ENCODE measurements around the gene BRWD1. TPM values are rescaled to one million over a fixed set of nuclear protein-coding genes. Genes with fewer than 3 reads are reported as not detected.
A peak's percentile ranks its signal among the peaks of the same experiment; 100 is the strongest.

Gene BRWD1
- total and polyA plus RNA-seq, 2 of the 8 experiments (the other 6 are each of a cell fraction or from before 2014, with no cell fraction given) = 9.3 to 45.2 TPM

GRCh38 chr21:39215078-39215477, 98.4 kb downstream of the BRWD1 start:
- no peaks in the 10 kb centered on the region for H3K4me1 ChIP-seq (replicated peaks in 1 of 4; ENCODE audit: control insufficient read depth in 3 of 4, insufficient read depth in 4 of 4, low read length in 3 of 4)
- H4K20me1 ChIP-seq (replicated peaks in 1 of 2; ENCODE audit: control insufficient read depth in 1 of 2, insufficient read depth in 2 of 2, low read length in 2 of 2) = no peaks in the 10 kb centered on the region
- no peaks in the 10 kb centered on the region for H3K23me2 ChIP-seq (ENCODE audit: low read depth, low read length)
- no peak overlapping the region for H3K9ac ChIP-seq (replicated peaks in 1 of 4; ENCODE audit: extremely low read depth in 1 of 4, low read depth in 3 of 4, low read length in 3 of 4)
- FAIRE-seq (no peak), DNase-seq (ENCODE audit: low read depth in 1 of 2, low spot score in 2 of 2) (no peak)
- H3K56ac ChIP-seq (replicated peaks; ENCODE audit: insufficient read length, low read depth, low read length) = no peak overlapping the region
- H2BK12ac ChIP-seq (ENCODE audit: low read depth, low read length) = no peak overlapping the region
- WGBS, 2 experiments (ENCODE audit: extremely low coverage in 1 of 2, insufficient coverage in 1 of 2, insufficient read length in 1 of 2, insufficient replicate concordance in 2 of 2, low coverage in 1 of 2, low lambda C conversion rate in 2 of 2, missing lambda C conversion rate in 1 of 2) = 87% methylated on average over 7 of the region's 7 CpGs; no CpG with 5 or more reads in 1 of the 2 experiments
- no peak overlapping the region for H3K4me2 ChIP-seq (ENCODE audit: insufficient read depth in 1 of 2, low read depth in 2 of 2, low read length in 2 of 2)
- no peak overlapping the region for H2BK20ac ChIP-seq (ENCODE audit: low read length)
- no peak overlapping the region for H4K8ac ChIP-seq (ENCODE audit: extremely low read depth, insufficient read depth, low read length)
- H3K79me1 ChIP-seq (ENCODE audit: low read depth, low read length) = no peaks in the 10 kb centered on the region
- H3K36me3 ChIP-seq (ENCODE audit: control insufficient read depth in 2 of 4, insufficient read depth in 4 of 4, low read length in 3 of 4) = peaks cover 0 to 78% (median 17%) of the 10 kb centered on the region in 4 experiments; a peak in 7 of 8 replicates
- H3K79me2 ChIP-seq (ENCODE audit: control insufficient read depth in 1 of 2, insufficient read depth in 2 of 2, low read length in 2 of 2) = no peaks in the 10 kb centered on the region
- no peak overlapping the region for H2BK5ac ChIP-seq (ENCODE audit: low read depth, low read length)
- no peak overlapping the region for H2BK15ac ChIP-seq (ENCODE audit: low read length)
- H3K14ac ChIP-seq (ENCODE audit: insufficient read length) = no peak overlapping the region
- ChIA-PET CTCF (ENCODE audit: partially characterized antibody) (no interaction called here), POLR2A (ENCODE audit: partially characterized antibody) (no interaction called here)
- H3K27me3 ChIP-seq (replicated peaks in 1 of 4; ENCODE audit: control insufficient read depth in 3 of 4, extremely low read depth in 1 of 4, insufficient read depth in 3 of 4, low read length in 3 of 4) = no peaks in the 10 kb centered on the region
- H2BK120ac ChIP-seq (replicated peaks; ENCODE audit: low read depth, low read length) = no peak overlapping the region
- H3K18ac ChIP-seq (ENCODE audit: extremely low read depth, low read length) = no peak overlapping the region
- no peak overlapping the region for H3K4me3 ChIP-seq (ENCODE audit: extremely low read depth in 1 of 4, insufficient read depth in 2 of 4, low read depth in 3 of 4, low read length in 4 of 4)
- H4K5ac ChIP-seq (ENCODE audit: insufficient read length, low read depth, low read length) = no peak overlapping the region
- no peak overlapping the region for H3K4ac ChIP-seq (replicated peaks; ENCODE audit: insufficient read length, low read depth, low read length)
- no peak overlapping the region for H4K91ac ChIP-seq (replicated peaks; ENCODE audit: insufficient read length, low read length)
- TF ChIP-seq NRF1 (IDR thresholded peaks at IDR 0.05; ENCODE audit: low read depth, low read length) = no peak
- TF ChIP-seq MAFK (IDR thresholded peaks at IDR 0.05; ENCODE audit: low read depth, low read length) = peak; percentile 25; the same call in 1 of the 2 replicates
- H2AK5ac ChIP-seq (ENCODE audit: low read depth, low read length) = no peak overlapping the region
- H2AFZ ChIP-seq (ENCODE audit: low read length) = no peak overlapping the region
- no peaks in the 10 kb centered on the region for H3K9me3 ChIP-seq (ENCODE audit: insufficient read depth in 2 of 2, low read depth in 1 of 2, low read length in 1 of 2)
- H3K27ac ChIP-seq (ENCODE audit: low read depth, low read length) = no peak overlapping the region
- no peak overlapping the region for H3K23ac ChIP-seq (ENCODE audit: insufficient read length)

Data from H1 (cell line).